Progenitor cell of endocrine pancreas (in vitro differentiated cells): ENCODE data around the gene THADA. TPM values are rescaled to one million over a fixed set of nuclear protein-coding genes. Genes with fewer than 3 reads are reported as not detected.

Source experiments
- DNase-seq: peaks from one replicate; pipeline ENCODE4 v3.0.0; 2021; ENCODE audit warnings: low spot score; ENCODE audit not compliant: unreplicated experiment
- H3K27ac Mint-ChIP-seq: 2 replicates; pipeline ENCODE4 v1.8.0; 2021; ENCODE audit warnings: mild to moderate bottlenecking, moderate library complexity, mixed read lengths
- H3K27me3 Mint-ChIP-seq: 2 replicates; pipeline ENCODE4 v1.8.0; 2021; ENCODE audit warnings: mixed read lengths
- H3K36me3 Mint-ChIP-seq: 2 replicates; pipeline ENCODE4 v1.8.0; 2022; ENCODE audit warnings: mixed read lengths; ENCODE audit not compliant: insufficient read depth
- H3K4me1 Mint-ChIP-seq: 2 replicates; pipeline ENCODE4 v1.8.0; 2021; ENCODE audit warnings: low read depth, mixed read lengths
- H3K4me3 Mint-ChIP-seq: 2 replicates; pipeline ENCODE4 v1.8.0; 2021; ENCODE audit warnings: low read depth, mild to moderate bottlenecking, moderate library complexity, mixed read lengths
- H3K9me3 Mint-ChIP-seq: 2 replicates; pipeline ENCODE4 v1.8.0; 2021; ENCODE audit warnings: low read depth, mixed read lengths
- CTCF ChIP-seq: fragments of 200-600 bp; sonication (generic); IDR thresholded peaks from one replicate; pipeline ENCODE4 v1.5.0; 2021; ENCODE audit warnings: antibody characterized with exemption, mild to moderate bottlenecking; ENCODE audit not compliant: unreplicated experiment
- total RNA-seq: library from RNA; stranded (reverse); gene quantifications from 2 replicates; pipeline ENCODE4 v1.2.1, GENCODE V29; 2021

Gene THADA
- total RNA-seq, 1 donor from 2014 or later = 39.4 TPM

- no peak for TF ChIP-seq CTCF
- Mint-ChIP-seq H3K36me3 (peaks cover 2% of the 10 kb centered on the region), H3K27me3 (peaks cover under 1% of the 10 kb centered on the region), H3K27ac (no peak overlapping the region), H3K9me3 (no peaks in the 10 kb centered on the region), H3K4me1 (peaks cover 25% of the 10 kb centered on the region), H3K4me3 (no peak overlapping the region)
- DNase-seq = no peak
These were observed 187.9 kb downstream of the THADA start for GRCh38 chr2:43407935-43408334.

- no peak overlapping the region for H3K4me3 Mint-ChIP-seq
- H3K27ac Mint-ChIP-seq = no peak overlapping the region
- no peak for DNase-seq
- H3K27me3 Mint-ChIP-seq = peaks cover 7% of the 10 kb centered on the region
- peaks cover 25% of the 10 kb centered on the region for H3K4me1 Mint-ChIP-seq
- H3K9me3 Mint-ChIP-seq = no peaks in the 10 kb centered on the region
- TF ChIP-seq CTCF = no peak
- H3K36me3 Mint-ChIP-seq = peaks cover 2% of the 10 kb centered on the region
These were observed 189.1 kb downstream of the THADA start for GRCh38 chr2:43406651-43407279.

GRCh38 chr2:43405829-43406228 lies 190.0 kb downstream of the THADA start:
- H3K36me3 Mint-ChIP-seq = peaks cover under 1% of the 10 kb centered on the region
- peaks cover 25% of the 10 kb centered on the region for H3K4me1 Mint-ChIP-seq
- no peak for DNase-seq
- no peak overlapping the region for H3K4me3 Mint-ChIP-seq
- peak overlapping the region; percentile 56 for H3K27ac Mint-ChIP-seq
- TF ChIP-seq CTCF = no peak
- no peaks in the 10 kb centered on the region for H3K9me3 Mint-ChIP-seq
- peaks cover 7% of the 10 kb centered on the region for H3K27me3 Mint-ChIP-seq

DNA sequence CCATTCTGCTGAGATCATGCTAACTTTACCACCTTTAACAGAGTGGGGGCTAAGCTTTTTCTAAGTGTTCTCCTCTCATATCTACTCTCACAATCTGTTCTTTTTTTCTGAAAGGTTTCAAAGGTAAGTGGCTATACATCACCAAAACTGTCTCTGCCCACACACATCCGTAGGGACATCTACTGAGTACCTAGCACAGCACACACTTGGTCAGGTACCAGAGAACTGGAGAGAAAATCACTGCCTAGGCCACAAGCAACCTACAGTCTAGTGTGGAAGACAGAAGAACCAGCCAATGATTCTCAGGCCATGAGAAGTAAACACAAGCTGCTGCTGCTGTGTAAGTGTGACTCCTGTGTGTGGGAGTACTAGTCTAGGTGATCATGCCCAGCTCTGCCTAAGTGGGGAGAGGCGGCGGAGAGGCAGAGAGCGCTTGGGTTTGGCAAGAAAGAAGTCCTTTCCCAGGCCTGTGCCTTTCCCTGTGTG lies 193.3 kb downstream of the THADA start:
- Mint-ChIP-seq H3K27me3 (peaks cover 7% of the 10 kb centered on the region), H3K36me3 (peaks cover 3% of the 10 kb centered on the region), H3K27ac (no peak overlapping the region), H3K4me3 (no peak overlapping the region), H3K4me1 (peaks cover 29% of the 10 kb centered on the region), H3K9me3 (no peaks in the 10 kb centered on the region)
- no peak for DNase-seq
- TF ChIP-seq CTCF = no peak

- TF ChIP-seq CTCF = no peak
- Mint-ChIP-seq H3K27me3 (peaks cover 7% of the 10 kb centered on the region), H3K4me3 (no peak overlapping the region), H3K36me3 (peaks cover 3% of the 10 kb centered on the region), H3K27ac (no peak overlapping the region), H3K4me1 (peaks cover 30% of the 10 kb centered on the region), H3K9me3 (no peaks in the 10 kb centered on the region)
- DNase-seq = no peak
These were observed 193.8 kb downstream of the THADA start for GRCh38 chr2:43402002-43402401.
